GM06990 (cell line): ENCODE results near the gene CSNK1G2.

Experiments used
- DNase-seq: peaks from one replicate; pipeline ENCODE4 v3.0.0-alpha.2; 2011; ENCODE audit not compliant: insufficient read length; ENCODE audit errors: extremely low read depth
- H3K27me3 ChIP-seq: replicated peaks from 2 replicates; pipeline ENCODE4 v1.6.0; 2011; ENCODE audit warnings: low read length; ENCODE audit not compliant: control insufficient read depth, insufficient read depth
- H3K36me3 ChIP-seq: 2 replicates; pipeline ENCODE4 v1.5.1; 2011; ENCODE audit warnings: low read length; ENCODE audit not compliant: control insufficient read depth, insufficient read depth
- H3K4me3 ChIP-seq: replicated peaks from 2 replicates; pipeline ENCODE4 v1.5.1; 2011; ENCODE audit warnings: low read depth, mild to moderate bottlenecking, control low read depth, low read length
- CTCF ChIP-seq: IDR thresholded peaks from 2 replicates; pipeline ENCODE4 v1.5.1; 2011; ENCODE audit warnings: low read length, control low read depth, mild to moderate bottlenecking, inconsistent platforms; ENCODE audit not compliant: insufficient read depth, poor library complexity, severe bottlenecking

The CSNK1G2 gene

GRCh38 chr19:1953037-1953436 lies 12.1 kb downstream of the CSNK1G2 start:
- no peak for TF ChIP-seq CTCF
- H3K36me3 ChIP-seq: peaks cover 19% of the 10 kb centered on the region
- H3K27me3 ChIP-seq: no peaks in the 10 kb centered on the region
- no peak for DNase-seq
- H3K4me3 ChIP-seq: no peak overlapping the region

- Histone ChIP-seq H3K36me3 (peaks cover 19% of the 10 kb centered on the region), H3K4me3 (no peak overlapping the region), H3K27me3 (no peaks in the 10 kb centered on the region)
- DNase-seq: no peak
- TF ChIP-seq CTCF: no peak
Observed at GRCh38 chr19:1953441-1954094, 12.6 kb downstream of the CSNK1G2 start.

GRCh38 chr19:1954532-1954933 lies 13.6 kb downstream of the CSNK1G2 start:
- TF ChIP-seq CTCF: no peak
- H3K4me3 ChIP-seq: no peak overlapping the region
- peaks cover 19% of the 10 kb centered on the region for H3K36me3 ChIP-seq
- H3K27me3 ChIP-seq: no peaks in the 10 kb centered on the region
- no peak for DNase-seq

GRCh38 chr19:1955171-1956121 lies 14.5 kb downstream of the CSNK1G2 start:
- peaks cover 16% of the 10 kb centered on the region for H3K36me3 ChIP-seq
- DNase-seq: no peak
- no peak overlapping the region for H3K4me3 ChIP-seq
- no peak for TF ChIP-seq CTCF
- no peaks in the 10 kb centered on the region for H3K27me3 ChIP-seq

- no peak for TF ChIP-seq CTCF
- Histone ChIP-seq H3K36me3 (peaks cover 16% of the 10 kb centered on the region), H3K27me3 (no peaks in the 10 kb centered on the region), H3K4me3 (no peak overlapping the region)
- no peak for DNase-seq
Observed at GRCh38 chr19:1956122-1956494, 15.1 kb downstream of the CSNK1G2 start.
